HG03575 (cell line): ENCODE data around the gene ASAP2.

Experiments used
- ATAC-seq: cut with Tn5 transposase; IDR thresholded peaks from one replicate; pipeline ENCODE4 v1.9.1; 2021; ENCODE audit not compliant: unreplicated experiment, insufficient number of reproducible peaks, low FRiP score; ENCODE audit errors: extremely low read depth

ASAP2 gene

DNA sequence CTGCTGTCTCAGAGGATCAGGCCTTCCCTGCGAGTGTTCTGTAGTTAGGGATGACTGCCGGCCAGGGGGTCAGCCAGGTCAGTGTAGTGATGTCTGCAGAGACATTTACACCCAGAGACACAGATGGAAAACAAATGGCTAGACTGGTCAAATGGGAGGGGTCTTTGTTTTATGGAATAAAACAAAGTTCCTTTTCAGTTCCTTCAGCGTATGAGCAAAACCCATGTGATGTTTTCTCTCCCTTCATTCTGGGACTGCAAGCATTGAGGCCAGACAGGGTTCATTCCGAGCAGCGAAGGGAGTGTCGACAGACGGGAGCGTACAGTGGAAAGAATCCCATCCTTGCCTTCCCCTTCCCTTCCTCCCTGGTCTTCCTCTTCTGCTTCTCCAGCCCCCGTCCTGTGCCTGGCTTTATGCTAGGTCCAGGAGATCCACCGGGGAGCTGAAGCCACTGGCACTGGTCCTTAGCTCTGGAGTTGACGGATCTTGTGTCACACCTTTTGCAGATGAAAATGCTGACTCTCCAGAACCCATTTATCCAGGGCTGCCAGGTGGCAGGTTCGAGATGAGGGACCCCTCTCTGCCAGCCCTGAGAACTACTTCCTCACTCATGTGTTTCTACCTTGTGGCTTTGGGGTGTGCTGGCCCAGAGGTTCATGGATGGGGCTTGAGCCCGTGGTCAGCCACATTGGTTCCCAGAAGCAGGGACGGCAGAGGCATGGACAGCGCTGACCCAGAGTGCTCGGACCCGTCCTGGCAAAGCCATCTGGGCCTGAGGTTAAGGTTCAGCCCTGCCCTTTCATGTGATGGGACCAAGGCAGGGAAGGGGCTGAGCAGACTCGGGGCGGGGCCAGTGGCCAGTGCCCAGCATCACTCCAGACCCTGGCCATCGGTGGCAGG is 192.5 kb downstream of the ASAP2 start:
- ATAC-seq = no peak

- ATAC-seq = no peak
These were observed 193.9 kb downstream of the ASAP2 start for GRCh38 chr2:9400268-9401058.

- no peak for ATAC-seq
These were observed 194.5 kb downstream of the ASAP2 start for GRCh38 chr2:9401059-9401547.

- ATAC-seq = no peak
These were observed 195.2 kb downstream of the ASAP2 start for GRCh38 chr2:9401646-9402371.

DNA sequence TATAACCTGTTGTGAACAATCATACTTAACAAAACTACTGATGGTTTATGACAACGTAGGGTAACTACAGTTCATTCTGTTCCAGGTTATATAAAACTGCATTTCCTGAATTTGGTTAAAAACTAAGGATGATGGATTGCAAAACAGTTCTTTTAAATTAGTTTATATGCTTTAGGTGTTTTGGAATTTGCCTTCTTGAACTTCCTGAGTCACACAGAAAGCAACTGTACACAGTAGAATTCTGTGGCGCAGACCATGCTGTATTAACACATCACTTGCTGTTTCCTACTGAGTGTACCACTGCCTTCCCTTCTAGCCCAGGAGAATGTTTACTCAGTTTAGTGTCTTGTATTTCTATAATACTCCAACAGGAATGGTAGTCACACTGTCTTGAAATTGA is 197.3 kb downstream of the ASAP2 start:
- ATAC-seq = no peak

- no peak for ATAC-seq
These were observed 197.8 kb downstream of the ASAP2 start for GRCh38 chr2:9404451-9404850.

GRCh38 chr2:9405636-9406035 is 199.0 kb downstream of the ASAP2 start:
- no peak for ATAC-seq

- ATAC-seq = no peak
These were observed 200.1 kb downstream of the ASAP2 start for GRCh38 chr2:9406529-9407362.

DNA sequence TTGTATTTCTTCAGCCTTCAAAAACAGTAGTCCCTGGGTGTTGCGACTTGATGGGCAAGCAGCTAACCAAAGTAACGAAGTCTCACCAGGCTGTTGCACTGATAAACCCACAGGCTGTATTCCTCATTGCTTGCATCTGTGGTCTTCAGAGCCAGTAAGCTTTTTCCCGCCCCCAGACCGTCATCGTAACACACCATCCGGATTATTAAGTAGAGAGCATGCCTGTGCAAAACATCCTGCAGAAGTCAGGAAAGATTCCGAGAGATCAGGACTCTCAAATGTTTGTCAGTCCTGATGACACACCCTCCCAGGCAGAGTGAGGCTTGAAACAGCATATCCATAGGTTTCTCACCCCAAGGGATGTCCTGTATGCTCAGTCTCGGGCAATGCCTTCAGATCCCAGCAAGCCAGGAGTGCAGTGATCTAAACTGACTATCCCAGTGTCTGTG is 200.8 kb downstream of the ASAP2 start:
- no peak for ATAC-seq

DNA sequence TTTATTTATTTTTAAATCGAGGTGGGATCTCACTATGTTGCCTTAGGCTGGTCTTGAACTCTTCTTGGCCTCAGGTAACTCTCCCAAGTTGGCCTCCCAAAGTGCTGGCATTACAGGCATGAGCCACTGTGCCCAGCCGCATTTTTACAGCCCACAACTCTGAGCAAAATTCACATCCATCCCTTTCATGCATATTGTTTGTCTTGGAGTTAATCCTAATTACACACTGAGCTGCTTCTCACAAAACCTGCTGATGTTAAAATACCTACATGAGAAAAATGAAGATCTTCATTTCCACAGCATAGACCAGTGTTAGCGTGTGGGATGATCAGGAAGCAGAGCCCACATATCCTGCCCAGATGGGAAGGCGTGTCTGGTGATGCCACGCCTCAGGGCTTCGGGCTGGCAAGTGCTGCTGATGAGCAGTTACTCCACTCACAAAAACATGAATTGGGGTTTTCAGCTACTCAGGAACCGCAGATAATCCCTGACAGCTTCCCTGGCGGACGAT is 202.1 kb downstream of the ASAP2 start:
- no peak for ATAC-seq

DNA sequence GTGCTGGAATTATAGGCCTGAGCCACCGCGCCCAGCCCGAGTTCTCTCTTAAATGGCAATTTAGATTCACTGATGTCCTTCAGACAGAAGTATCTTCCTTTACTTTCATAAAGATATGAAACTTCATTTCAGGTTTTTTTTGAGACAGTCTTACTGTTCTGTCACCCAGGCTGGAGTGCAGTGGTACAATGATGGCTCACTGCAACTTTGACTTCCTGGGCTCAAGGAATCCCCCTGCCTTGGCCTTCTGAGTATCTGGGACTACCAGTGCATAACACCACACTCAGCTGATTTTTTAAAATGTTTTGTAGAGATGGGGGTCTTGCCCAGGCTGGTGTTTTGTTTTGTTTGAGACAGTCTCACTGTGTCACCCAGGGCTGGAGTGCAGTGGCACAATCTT is 203.5 kb downstream of the ASAP2 start:
- ATAC-seq = no peak

DNA sequence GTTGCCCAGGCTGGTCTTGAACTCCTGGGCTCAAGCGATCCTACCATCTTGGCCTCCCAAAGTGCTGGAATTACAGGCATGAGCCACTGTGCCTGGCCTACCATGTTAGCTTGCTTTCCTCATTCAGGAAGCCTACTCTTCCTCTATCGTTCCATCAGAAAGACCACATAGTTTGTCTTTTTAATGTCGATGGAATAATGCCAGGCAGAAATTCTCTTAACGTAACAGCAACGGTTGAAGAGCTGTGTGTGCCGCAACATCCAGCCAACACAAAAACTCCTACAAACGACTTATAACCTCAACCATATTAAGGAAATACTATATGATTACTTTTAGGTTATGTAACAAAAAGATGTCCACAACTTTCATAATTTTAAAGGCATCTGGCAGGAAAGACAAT is 206.2 kb downstream of the ASAP2 start:
- ATAC-seq = no peak

DNA sequence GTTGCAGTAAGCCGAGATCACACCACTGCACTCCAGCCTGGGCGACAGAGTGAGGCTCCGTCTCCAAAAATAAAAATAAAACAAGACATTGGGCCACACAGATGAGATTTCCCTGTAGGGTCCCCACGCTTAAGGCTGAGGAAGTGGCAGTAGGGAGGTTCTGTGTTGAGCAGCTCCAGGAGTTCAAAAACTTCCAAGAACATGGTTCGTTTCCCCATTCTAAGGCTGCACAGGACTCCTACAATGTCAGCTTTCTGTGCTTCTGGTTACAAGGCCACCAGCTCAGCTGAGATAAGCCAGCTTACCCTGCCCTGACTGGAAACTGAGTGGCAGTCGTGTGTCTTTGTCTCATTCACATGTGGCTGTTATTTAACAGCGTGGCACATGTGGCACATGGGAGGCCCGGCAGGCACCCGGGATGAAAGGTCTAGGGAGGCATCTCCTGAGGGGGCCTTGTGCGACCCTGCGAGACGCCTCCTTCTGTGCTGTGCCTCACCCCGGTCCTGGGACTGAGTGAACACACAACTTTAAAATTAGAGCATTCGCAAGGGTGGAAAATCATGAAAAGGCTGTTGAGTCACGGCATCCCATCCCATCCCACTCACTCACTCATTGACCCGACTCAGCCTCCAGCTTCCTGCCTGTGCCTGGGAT is 209.0 kb downstream of the ASAP2 start:
- ATAC-seq = no peak

DNA sequence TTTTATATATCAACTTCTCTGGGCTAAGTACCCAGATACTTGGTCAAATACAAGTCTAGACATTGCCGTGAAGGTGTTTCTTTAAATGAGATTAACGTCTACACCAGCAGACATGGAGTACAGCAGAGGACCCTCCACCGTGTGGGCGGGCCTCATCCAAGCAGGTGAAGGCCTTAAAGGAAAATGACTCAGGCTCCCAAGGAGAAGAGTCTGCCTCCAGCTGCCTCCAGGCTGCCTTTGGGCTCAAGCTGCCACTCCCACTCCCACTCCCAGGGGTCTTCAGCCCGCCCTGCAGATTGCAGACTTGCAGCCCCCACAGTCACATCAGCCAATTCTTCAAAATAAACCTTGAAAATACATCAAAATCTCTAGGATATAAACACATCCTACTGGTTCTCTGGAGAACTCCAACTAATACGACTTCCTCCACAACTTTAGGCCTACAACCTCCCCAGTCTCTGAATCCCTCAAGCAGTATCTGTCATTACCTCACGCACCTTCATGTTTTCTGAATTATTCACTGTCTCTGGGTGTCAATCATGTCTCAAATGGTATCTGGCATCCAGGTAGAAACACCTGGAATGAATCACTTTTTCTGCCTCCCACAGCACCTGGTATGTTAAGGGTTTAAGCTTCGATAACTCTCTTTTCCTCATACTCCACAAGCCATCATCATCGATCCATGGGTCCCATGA is 209.8 kb downstream of the ASAP2 start:
- no peak for ATAC-seq

- ATAC-seq = no peak
These were observed 210.3 kb downstream of the ASAP2 start for GRCh38 chr2:9416962-9417316.

DNA sequence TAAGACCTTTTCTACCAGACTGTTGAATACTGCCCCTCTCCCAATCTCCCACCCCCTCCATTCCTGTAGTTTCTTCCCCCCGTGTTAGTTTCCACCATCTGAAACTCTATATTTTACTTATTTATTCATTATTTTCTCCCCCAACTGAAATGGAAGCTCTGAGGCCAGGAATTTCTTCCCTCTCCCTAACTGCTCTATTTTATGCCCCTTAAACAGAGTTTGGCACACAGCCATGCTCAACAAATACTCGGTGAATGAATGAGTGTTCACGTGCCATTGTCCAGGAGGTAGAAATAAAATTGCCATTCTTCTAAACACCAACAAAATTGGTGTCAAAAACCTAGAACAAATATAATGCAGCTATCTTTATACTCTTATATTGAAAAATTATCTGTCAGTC is 211.1 kb downstream of the ASAP2 start:
- no peak for ATAC-seq

- ATAC-seq = no peak
These were observed 212.1 kb downstream of the ASAP2 start for GRCh38 chr2:9418746-9419145.
